Cardiac fibroblast (primary cell): Measurements from ENCODE around the gene ISCU.
A peak's percentile ranks its signal among the peaks of the same experiment; 100 is the strongest.
"Not testable (repeated sequence)": the region's sequence is repeated elsewhere in the genome, so short reads cannot be mapped to it uniquely, and the experiment has no call there.

Experiments
- DNase-seq, 2 donors: peaks; one replicate each; pipeline versions ENCODE4 v3.0.0 to v3.0.0-alpha.2; 2010; ENCODE audit warnings: low read depth in 2 of 2
- H3K4me3 ChIP-seq, 2 donors: replicated peaks in 1 of 2; 1 replicate in 1 of 2; 2 replicates in 1 of 2; pipeline ENCODE4 v1.5.1; 2011; ENCODE audit warnings: low read depth in 2 of 2, low read length in 2 of 2, mild to moderate bottlenecking in 2 of 2, moderate library complexity in 1 of 2
- TF ChIP-seq, protein P1 (sequence below): IDR thresholded peaks from one replicate; pipeline ENCODE4 v1.5.1; 2011; ENCODE audit warnings: low read depth, mild to moderate bottlenecking, low read length, inconsistent platforms

Gene ISCU

GRCh38 chr12:108586306-108586705 is 23.9 kb downstream of the ISCU start:
- no peak for DNase-seq
- H3K4me3 ChIP-seq, result no peak overlapping the region
- TF ChIP-seq, protein P1, sequence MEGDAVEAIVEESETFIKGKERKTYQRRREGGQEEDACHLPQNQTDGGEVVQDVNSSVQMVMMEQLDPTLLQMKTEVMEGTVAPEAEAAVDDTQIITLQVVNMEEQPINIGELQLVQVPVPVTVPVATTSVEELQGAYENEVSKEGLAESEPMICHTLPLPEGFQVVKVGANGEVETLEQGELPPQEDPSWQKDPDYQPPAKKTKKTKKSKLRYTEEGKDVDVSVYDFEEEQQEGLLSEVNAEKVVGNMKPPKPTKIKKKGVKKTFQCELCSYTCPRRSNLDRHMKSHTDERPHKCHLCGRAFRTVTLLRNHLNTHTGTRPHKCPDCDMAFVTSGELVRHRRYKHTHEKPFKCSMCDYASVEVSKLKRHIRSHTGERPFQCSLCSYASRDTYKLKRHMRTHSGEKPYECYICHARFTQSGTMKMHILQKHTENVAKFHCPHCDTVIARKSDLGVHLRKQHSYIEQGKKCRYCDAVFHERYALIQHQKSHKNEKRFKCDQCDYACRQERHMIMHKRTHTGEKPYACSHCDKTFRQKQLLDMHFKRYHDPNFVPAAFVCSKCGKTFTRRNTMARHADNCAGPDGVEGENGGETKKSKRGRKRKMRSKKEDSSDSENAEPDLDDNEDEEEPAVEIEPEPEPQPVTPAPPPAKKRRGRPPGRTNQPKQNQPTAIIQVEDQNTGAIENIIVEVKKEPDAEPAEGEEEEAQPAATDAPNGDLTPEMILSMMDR, result no peak

- TF ChIP-seq, protein P1, result no peak
- no peak overlapping the region for H3K4me3 ChIP-seq
- DNase-seq, result no peak
Measured at GRCh38 chr12:108587826-108588225, 25.4 kb downstream of the ISCU start.

- no peak overlapping the region for H3K4me3 ChIP-seq
- peak in 1 of 2 donors; percentile 55 for DNase-seq
- TF ChIP-seq, protein P1, result no peak
Measured at GRCh38 chr12:108589028-108589839, 26.8 kb downstream of the ISCU start.

GRCh38 chr12:108589840-108590229 is 27.4 kb downstream of the ISCU start:
- no peak overlapping the region for H3K4me3 ChIP-seq
- TF ChIP-seq, protein P1, result no peak

DNA sequence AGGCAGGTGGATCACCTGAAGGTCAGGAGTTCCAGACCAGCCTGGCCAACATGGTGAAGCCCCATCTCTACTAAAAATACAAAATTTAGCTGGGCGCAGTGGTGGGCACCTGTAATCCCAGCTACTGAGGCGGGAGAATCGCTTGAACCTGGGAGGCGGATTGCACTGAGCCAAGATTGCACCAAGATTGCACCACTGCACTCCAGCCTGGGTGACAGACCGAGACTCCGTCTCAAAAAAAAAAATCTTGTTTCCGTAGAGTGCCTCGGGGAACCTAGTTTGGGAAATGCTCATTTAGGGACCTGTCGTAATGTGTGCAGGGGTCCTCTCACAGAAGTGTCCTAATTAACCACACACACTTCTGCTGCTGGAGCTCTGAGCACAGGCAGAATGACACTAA is 28.1 kb downstream of the ISCU start:
- not testable (repeated sequence) for H3K4me3 ChIP-seq, DNase-seq

More at GRCh38 chr12:108589840-108590229, 27.4 kb downstream of the ISCU start:
- DNase-seq, result no peak

GRCh38 chr12:108591267-108591980 is 29.0 kb downstream of the ISCU start:
- TF ChIP-seq, protein P1, result no peak
- no peak for DNase-seq
- H3K4me3 ChIP-seq, result no peak overlapping the region
